Smooth muscle cell (in vitro differentiated cells): ENCODE measurements around the gene ADGRB3. TPM values are rescaled to one million over a fixed set of nuclear protein-coding genes. Genes with fewer than 3 reads are reported as not detected.

ENCODE experiments used
- DNase-seq: peaks from one replicate; lab custom pipeline; 2025; ENCODE audit not compliant: unreplicated experiment; lab: John Stamatoyannopoulos, UW
- H2AFZ ChIP-seq: fragments of 200-600 bp; sonication (generic); 2 replicates; pipeline ENCODE4 v1.6.0; 2016; ENCODE audit warnings: antibody characterized with exemption, low read depth, mild to moderate bottlenecking
- H3F3A ChIP-seq: fragments of 200-600 bp; sonication (generic); 2 replicates; pipeline ENCODE4 v1.6.0; 2017; ENCODE audit warnings: antibody characterized with exemption, low read depth
- H3K27ac ChIP-seq: fragments of 200-600 bp; sonication (generic); 2 replicates; pipeline ENCODE4 v1.5.1; 2016; ENCODE audit warnings: low read depth, mild to moderate bottlenecking
- H3K27me3 ChIP-seq: fragments of 200-600 bp; sonication (generic); 2 replicates; pipeline ENCODE4 v1.6.1; 2016; ENCODE audit warnings: low read depth, mild to moderate bottlenecking
- H3K36me3 ChIP-seq: fragments of 200-600 bp; sonication (generic); 2 replicates; pipeline ENCODE4 v1.5.1; 2016; ENCODE audit warnings: low read depth
- H3K4me1 ChIP-seq: fragments of 200-600 bp; sonication (generic); 2 replicates; pipeline ENCODE4 v1.5.1; 2016; ENCODE audit warnings: low read depth
- H3K4me2 ChIP-seq: fragments of 200-600 bp; sonication (generic); 2 replicates; pipeline ENCODE4 v1.6.0; 2016; ENCODE audit warnings: mild to moderate bottlenecking
- H3K4me3 ChIP-seq: fragments of 200-600 bp; sonication (generic); 2 replicates; pipeline ENCODE4 v1.5.1; 2016; ENCODE audit warnings: mild to moderate bottlenecking
- H3K79me2 ChIP-seq: fragments of 200-600 bp; sonication (generic); 2 replicates; pipeline ENCODE4 v1.6.0; 2016; ENCODE audit warnings: low read depth, mild to moderate bottlenecking
- H3K9ac ChIP-seq: fragments of 200-600 bp; sonication (generic); 2 replicates; pipeline ENCODE4 v1.6.0; 2016; ENCODE audit warnings: low read depth
- H3K9me3 ChIP-seq: fragments of 200-600 bp; sonication (generic); replicated peaks from 2 replicates; pipeline ENCODE4 v1.5.1; 2016; ENCODE audit warnings: low read depth
- H4K20me1 ChIP-seq: fragments of 200-600 bp; sonication (generic); 2 replicates; pipeline ENCODE4 v1.6.0; 2016; ENCODE audit warnings: low read depth
- WGBS: methylation state at CpG from one replicate; pipeline ENCODE4 v1.1.7; 2016; ENCODE audit warnings: low lambda C conversion rate; 5-methylcytosine and 5-hydroxymethylcytosine counted together
- polyA plus RNA-seq: library from polyadenylated mRNA; unstranded; fragments of >200 nt; fragmentation: Nextera tagmentation; extraction: Ambion mirVana; gene quantifications from 2 replicates; pipeline ENCODE4 v1.2.1, GENCODE V29; 2016
- total RNA-seq: library from RNA; depleted of rRNA; stranded (reverse); fragments of >200 nt; gene quantifications from 2 replicates; pipeline ENCODE4 v1.2.3, GENCODE V29; 2014
- TF ChIP-seq, protein P1 (sequence below): fragments of 200-600 bp; sonication (generic); IDR thresholded peaks from 2 replicates; pipeline ENCODE4 v1.5.1; 2017; ENCODE audit warnings: borderline replicate concordance, mild to moderate bottlenecking, antibody characterized with exemption; ENCODE audit not compliant: insufficient read depth, poor library complexity, severe bottlenecking

ADGRB3 gene
- total and polyA plus RNA-seq, 2 experiments from 2014 or later: 0.34 to 0.63 TPM

GRCh38 chr6:68774843-68775242 is 139.8 kb downstream of the ADGRB3 start:
- TF ChIP-seq, protein P1, sequence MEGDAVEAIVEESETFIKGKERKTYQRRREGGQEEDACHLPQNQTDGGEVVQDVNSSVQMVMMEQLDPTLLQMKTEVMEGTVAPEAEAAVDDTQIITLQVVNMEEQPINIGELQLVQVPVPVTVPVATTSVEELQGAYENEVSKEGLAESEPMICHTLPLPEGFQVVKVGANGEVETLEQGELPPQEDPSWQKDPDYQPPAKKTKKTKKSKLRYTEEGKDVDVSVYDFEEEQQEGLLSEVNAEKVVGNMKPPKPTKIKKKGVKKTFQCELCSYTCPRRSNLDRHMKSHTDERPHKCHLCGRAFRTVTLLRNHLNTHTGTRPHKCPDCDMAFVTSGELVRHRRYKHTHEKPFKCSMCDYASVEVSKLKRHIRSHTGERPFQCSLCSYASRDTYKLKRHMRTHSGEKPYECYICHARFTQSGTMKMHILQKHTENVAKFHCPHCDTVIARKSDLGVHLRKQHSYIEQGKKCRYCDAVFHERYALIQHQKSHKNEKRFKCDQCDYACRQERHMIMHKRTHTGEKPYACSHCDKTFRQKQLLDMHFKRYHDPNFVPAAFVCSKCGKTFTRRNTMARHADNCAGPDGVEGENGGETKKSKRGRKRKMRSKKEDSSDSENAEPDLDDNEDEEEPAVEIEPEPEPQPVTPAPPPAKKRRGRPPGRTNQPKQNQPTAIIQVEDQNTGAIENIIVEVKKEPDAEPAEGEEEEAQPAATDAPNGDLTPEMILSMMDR: no peak
- no peaks in the 10 kb centered on the region for H3K27me3 ChIP-seq
- H3F3A ChIP-seq: no peaks in the 10 kb centered on the region
- H4K20me1 ChIP-seq: no peaks in the 10 kb centered on the region
- no peak overlapping the region for H3K27ac ChIP-seq
- H3K4me3 ChIP-seq: no peak overlapping the region
- no peaks in the 10 kb centered on the region for H3K4me1 ChIP-seq
- no peak for DNase-seq
- H3K9me3 ChIP-seq: no peaks in the 10 kb centered on the region
- no peaks in the 10 kb centered on the region for H3K36me3 ChIP-seq
- WGBS: 87% methylated on average over 1 of the region's 1 CpG
- no peak overlapping the region for H3K4me2 ChIP-seq
- no peaks in the 10 kb centered on the region for H3K79me2 ChIP-seq
- H3K9ac ChIP-seq: no peak overlapping the region
- H2AFZ ChIP-seq: no peak overlapping the region

DNA sequence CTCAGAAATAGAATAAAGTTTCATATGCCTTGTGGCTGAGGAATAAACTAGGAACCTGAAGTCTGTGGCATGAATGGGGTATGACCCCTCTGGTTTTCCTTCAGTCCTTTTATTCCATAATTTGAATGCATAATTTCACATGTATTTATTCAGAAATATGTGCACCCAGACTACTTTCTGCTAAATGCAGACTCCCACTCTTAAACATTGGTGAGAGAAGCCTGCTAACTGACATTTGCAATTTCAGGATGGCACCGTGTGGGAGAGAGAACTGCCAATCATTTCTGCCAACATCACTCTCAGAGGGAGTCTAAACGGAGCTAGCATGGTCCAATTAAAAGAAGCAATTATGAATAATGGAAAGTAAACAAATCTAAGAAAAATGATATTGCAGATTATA is 141.3 kb downstream of the ADGRB3 start:
- no peak overlapping the region for H2AFZ ChIP-seq
- no peaks in the 10 kb centered on the region for H3K9me3 ChIP-seq
- no peaks in the 10 kb centered on the region for H3K79me2 ChIP-seq
- TF ChIP-seq, protein P1: no peak
- H3K4me2 ChIP-seq: no peak overlapping the region
- H3K4me1 ChIP-seq: no peaks in the 10 kb centered on the region
- no peaks in the 10 kb centered on the region for H3K27me3 ChIP-seq
- 84% methylated on average over 2 of the region's 2 CpGs for WGBS
- no peaks in the 10 kb centered on the region for H3K36me3 ChIP-seq
- DNase-seq: no peak
- H3K4me3 ChIP-seq: no peak overlapping the region
- H3K9ac ChIP-seq: no peak overlapping the region
- no peaks in the 10 kb centered on the region for H3F3A ChIP-seq
- no peak overlapping the region for H3K27ac ChIP-seq
- H4K20me1 ChIP-seq: no peaks in the 10 kb centered on the region

DNA sequence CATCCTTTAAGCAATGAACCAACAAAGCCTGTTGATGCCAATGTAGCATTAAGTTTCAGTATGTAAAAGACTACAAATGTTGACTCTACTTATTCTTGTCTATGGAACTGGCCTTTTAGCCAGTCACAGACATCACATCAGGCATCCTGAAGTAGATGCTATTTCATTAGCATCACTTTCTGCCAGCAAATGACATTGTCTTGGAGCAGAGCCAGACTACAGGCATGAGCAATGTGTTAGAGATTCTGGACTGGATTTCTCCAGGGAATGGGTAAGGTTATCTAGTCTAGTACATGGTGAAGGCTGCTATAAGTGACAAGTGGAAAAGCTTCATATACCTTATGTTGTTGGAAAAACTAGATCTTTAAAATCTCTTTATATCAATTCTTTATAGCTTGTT is 142.9 kb downstream of the ADGRB3 start:
- Histone ChIP-seq H3K4me2 (no peak overlapping the region), H3K4me1 (no peaks in the 10 kb centered on the region), H3F3A (no peaks in the 10 kb centered on the region), H3K79me2 (no peaks in the 10 kb centered on the region), H3K9ac (no peak overlapping the region), H3K9me3 (no peaks in the 10 kb centered on the region), H2AFZ (no peak overlapping the region), H3K27ac (no peak overlapping the region), H3K36me3 (no peaks in the 10 kb centered on the region), H4K20me1 (no peaks in the 10 kb centered on the region), H3K27me3 (no peaks in the 10 kb centered on the region), H3K4me3 (no peak overlapping the region)
- TF ChIP-seq, protein P1: no peak
- DNase-seq: no peak

GRCh38 chr6:68778356-68779020 is 143.4 kb downstream of the ADGRB3 start:
- Histone ChIP-seq H3K27me3 (no peaks in the 10 kb centered on the region), H3K4me2 (no peak overlapping the region), H3F3A (no peaks in the 10 kb centered on the region), H4K20me1 (no peaks in the 10 kb centered on the region), H3K27ac (no peak overlapping the region), H3K79me2 (no peaks in the 10 kb centered on the region), H3K36me3 (no peaks in the 10 kb centered on the region), H3K4me3 (no peak overlapping the region), H3K9ac (no peak overlapping the region), H2AFZ (no peak overlapping the region), H3K9me3 (no peaks in the 10 kb centered on the region), H3K4me1 (no peaks in the 10 kb centered on the region)
- WGBS: 51% methylated on average over 5 of the region's 5 CpGs
- no peak for DNase-seq
- TF ChIP-seq, protein P1: peak; percentile 69
